HCT116 (cell line): ENCODE measurements around the gene TRAF3IP1. TPM values are rescaled to one million over a fixed set of nuclear protein-coding genes. Genes with fewer than 3 reads are reported as not detected.

Experiments used
- ATAC-seq: fragments of 200-7000 bp; cut with Tn5 transposase; 2 replicates; pipeline ENCODE4 v1.9.1; 2020; ENCODE audit warnings: mild to moderate bottlenecking, moderate library complexity
- BruUV-seq: library from RNA; stranded (reverse); fragments of 400-500 nt; replicated peaks from 2 replicates; lab custom pipeline; 2021; lab: Mats Ljungman, UMichigan
- CTCF ChIA-PET: fragments of 300-600 bp; sonication (Branson Sonifier 250); formaldehyde crosslinking; loops from one replicate; lab custom pipeline; 2021; ENCODE audit warnings: antibody characterized with exemption; lab: Charles Lee
- POLR2A ChIA-PET: fragments of 300-600, 350-600 bp; sonication (Branson Sonifier 250); formaldehyde crosslinking; loops from one replicate; lab custom pipeline; 2021; ENCODE audit warnings: antibody characterized with exemption; lab: Charles Lee
- RAD21 ChIA-PET, 2 experiments: fragments of 300-600 bp; sonication (Branson Sonifier 250); formaldehyde crosslinking; loops; one replicate each; lab custom pipeline; 2023; ENCODE audit warnings: low total read pairs in 2 of 2; ENCODE audit not compliant: uncharacterized antibody in 2 of 2, unreplicated experiment in 2 of 2, low non-redundant PET in 1 of 2; lab: Charles Lee
- DNase-seq: peaks from one replicate; pipeline ENCODE4 v3.0.0-alpha.2; 2010; ENCODE audit warnings: low read depth, low spot score
- H2AFZ ChIP-seq: fragments of 200-600 bp; shearing (Covaris generic), sonication (generic); 2 replicates; pipeline ENCODE4 v1.6.1; 2017; ENCODE audit warnings: low read depth, mixed run types, mixed read lengths, antibody characterized with exemption, low read length; ENCODE audit not compliant: poor library complexity, severe bottlenecking
- H3K27ac ChIP-seq: 2 replicates; pipeline ENCODE4 v1.5.1; 2012; ENCODE audit warnings: low read depth, low read length
- H3K27me3 ChIP-seq: fragments of 200-600 bp; sonication (generic); 2 replicates; pipeline ENCODE4 v1.6.1; 2016; ENCODE audit warnings: mixed run types, low read length, mixed read lengths; ENCODE audit not compliant: insufficient read depth
- H3K36me3 ChIP-seq, 2 experiments: fragments of 200-500 bp in 1 of 2; fragments of 200-600 bp in 1 of 2; sonication (Bioruptor generic) in 1 of 2; sonication (generic) in 1 of 2; 2 replicates each; pipeline versions ENCODE4 v1.5.1 to v1.6.1; 2014 to 2016; ENCODE audit warnings: low read length in 2 of 2, inconsistent platforms in 1 of 2, mixed read lengths in 1 of 2, mixed run types in 1 of 2; ENCODE audit not compliant: insufficient read depth in 2 of 2, control insufficient read depth in 1 of 2
- H3K4me1 ChIP-seq, 2 experiments: fragments of 200-600 bp in 1 of 2; sonication (generic) in 1 of 2; 2 replicates each; pipeline versions ENCODE4 v1.5.1 to v1.6.1; 2012 to 2017; ENCODE audit warnings: low read length in 2 of 2, inconsistent platforms in 1 of 2, mild to moderate bottlenecking in 1 of 2, mixed read lengths in 1 of 2, mixed run types in 1 of 2, moderate library complexity in 1 of 2; ENCODE audit not compliant: insufficient read depth in 2 of 2, control insufficient read depth in 1 of 2
- H3K4me2 ChIP-seq: fragments of 200-600 bp; sonication (generic); 2 replicates; pipeline ENCODE4 v1.6.1; 2017; ENCODE audit warnings: mixed run types, low read length, mixed read lengths
- H3K4me3 ChIP-seq, 2 experiments: fragments of 200-600 bp in 1 of 2; sonication (generic) in 1 of 2; replicated peaks in 1 of 2; 2 replicates each; pipeline ENCODE4 v1.5.1; 2011 to 2016; ENCODE audit warnings: low read length in 2 of 2, control low read depth in 1 of 2, low read depth in 1 of 2, mild to moderate bottlenecking in 1 of 2, mixed read lengths in 1 of 2, mixed run types in 1 of 2
- H3K79me2 ChIP-seq: fragments of 200-600 bp; sonication (generic); 2 replicates; pipeline ENCODE4 v1.6.1; 2017; ENCODE audit warnings: mild to moderate bottlenecking, mixed run types, low read length, moderate library complexity, mixed read lengths; ENCODE audit not compliant: insufficient read depth
- H3K9ac ChIP-seq: fragments of 200-600 bp; sonication (generic); 2 replicates; pipeline ENCODE4 v1.6.1; 2016; ENCODE audit warnings: low read length, mixed read lengths
- H3K9me2 ChIP-seq: fragments of 200-600 bp; sonication (generic), shearing (Covaris generic); 2 replicates; pipeline ENCODE4 v1.6.1; 2017; ENCODE audit warnings: mixed run types, mild to moderate bottlenecking, moderate library complexity; ENCODE audit not compliant: insufficient read depth
- H3K9me3 ChIP-seq, 2 experiments: fragments of 200-500 bp in 1 of 2; fragments of 200-600 bp in 1 of 2; sonication (Bioruptor generic) in 1 of 2; sonication (generic) in 1 of 2; 2 replicates each; pipeline ENCODE4 v1.6.1; 2014 to 2017; ENCODE audit warnings: low read length in 2 of 2, mixed read lengths in 2 of 2, inconsistent platforms in 1 of 2, low read depth in 1 of 2, mild to moderate bottlenecking in 1 of 2, mixed run types in 1 of 2, moderate library complexity in 1 of 2; ENCODE audit not compliant: control insufficient read depth in 1 of 2, insufficient read depth in 1 of 2
- H4K20me1 ChIP-seq: fragments of 200-600 bp; sonication (generic), shearing (Covaris generic); 2 replicates; pipeline ENCODE4 v1.6.1; 2017; ENCODE audit warnings: mixed run types, mild to moderate bottlenecking, moderate library complexity; ENCODE audit not compliant: insufficient read depth
- CEBPB ChIP-seq: IDR thresholded peaks from 2 replicates; pipeline ENCODE4 v1.6.1; 2012; ENCODE audit warnings: low read depth
- ELF1 ChIP-seq: IDR thresholded peaks from 2 replicates; pipeline ENCODE4 v1.6.1; 2012; ENCODE audit warnings: low read depth, borderline replicate concordance
- FOSL1 ChIP-seq: IDR thresholded peaks from 2 replicates; pipeline ENCODE4 v1.6.1; 2012; ENCODE audit warnings: low read depth
- JUND ChIP-seq: IDR thresholded peaks from 2 replicates; pipeline ENCODE4 v1.6.1; 2012
- MAX ChIP-seq: IDR thresholded peaks from 2 replicates; pipeline ENCODE4 v1.6.1; 2012
- SP1 ChIP-seq: IDR thresholded peaks from 2 replicates; pipeline ENCODE4 v1.6.1; 2012; ENCODE audit warnings: low read depth
- intact Hi-C: fragments of 100-400 bp; cut with micrococcal nuclease; formaldehyde crosslinking; loops from 2 replicates; pipeline ENCODE4 v1.10.0; 2022
- total RNA-seq: library from RNA; stranded (reverse); gene quantifications from one replicate; pipeline ENCODE4 v1.2.1, GENCODE V29; 2021; ENCODE audit not compliant: unreplicated experiment
- TF ChIP-seq, protein P1 (sequence below): IDR thresholded peaks from 2 replicates; pipeline ENCODE4 v1.6.1; 2012; ENCODE audit warnings: low read depth
- TF ChIP-seq, protein P2 (sequence below): IDR thresholded peaks from 2 replicates; pipeline ENCODE4 v1.6.1; 2011; ENCODE audit warnings: mild to moderate bottlenecking, low read length, moderate library complexity; ENCODE audit not compliant: insufficient replicate concordance; ENCODE audit errors: extremely low read depth

The TRAF3IP1 gene
- total RNA-seq, 1 experiment from 2014 or later, result 19.4 TPM

DNA sequence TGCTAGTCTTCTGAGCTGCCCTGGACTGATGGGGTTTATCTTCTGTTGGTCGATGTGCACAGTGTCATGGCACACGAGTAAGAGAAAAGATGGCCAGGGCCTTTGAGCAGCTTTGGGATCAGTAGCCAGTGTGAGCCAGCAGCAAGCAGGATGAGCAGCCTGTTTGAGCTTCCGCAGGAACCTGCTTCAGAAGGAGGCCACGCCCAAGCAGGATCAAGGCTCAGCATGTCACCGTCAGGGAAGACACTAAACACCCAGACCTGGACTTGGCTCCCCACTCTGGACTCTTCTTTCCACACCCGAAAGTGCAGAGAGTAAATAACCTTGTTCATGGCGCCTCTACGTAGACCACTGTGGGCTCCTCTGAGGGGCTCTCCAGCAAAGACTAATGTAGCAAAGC, 81.2 kb downstream of the TRAF3IP1 start:
- RAD21 ChIA-PET, result no interaction called here
- TF ChIP-seq FOSL1 (no peak), MAX (no peak), SP1 (no peak), ELF1 (no peak), JUND (no peak), CEBPB (no peak)
- TF ChIP-seq, protein P1, sequence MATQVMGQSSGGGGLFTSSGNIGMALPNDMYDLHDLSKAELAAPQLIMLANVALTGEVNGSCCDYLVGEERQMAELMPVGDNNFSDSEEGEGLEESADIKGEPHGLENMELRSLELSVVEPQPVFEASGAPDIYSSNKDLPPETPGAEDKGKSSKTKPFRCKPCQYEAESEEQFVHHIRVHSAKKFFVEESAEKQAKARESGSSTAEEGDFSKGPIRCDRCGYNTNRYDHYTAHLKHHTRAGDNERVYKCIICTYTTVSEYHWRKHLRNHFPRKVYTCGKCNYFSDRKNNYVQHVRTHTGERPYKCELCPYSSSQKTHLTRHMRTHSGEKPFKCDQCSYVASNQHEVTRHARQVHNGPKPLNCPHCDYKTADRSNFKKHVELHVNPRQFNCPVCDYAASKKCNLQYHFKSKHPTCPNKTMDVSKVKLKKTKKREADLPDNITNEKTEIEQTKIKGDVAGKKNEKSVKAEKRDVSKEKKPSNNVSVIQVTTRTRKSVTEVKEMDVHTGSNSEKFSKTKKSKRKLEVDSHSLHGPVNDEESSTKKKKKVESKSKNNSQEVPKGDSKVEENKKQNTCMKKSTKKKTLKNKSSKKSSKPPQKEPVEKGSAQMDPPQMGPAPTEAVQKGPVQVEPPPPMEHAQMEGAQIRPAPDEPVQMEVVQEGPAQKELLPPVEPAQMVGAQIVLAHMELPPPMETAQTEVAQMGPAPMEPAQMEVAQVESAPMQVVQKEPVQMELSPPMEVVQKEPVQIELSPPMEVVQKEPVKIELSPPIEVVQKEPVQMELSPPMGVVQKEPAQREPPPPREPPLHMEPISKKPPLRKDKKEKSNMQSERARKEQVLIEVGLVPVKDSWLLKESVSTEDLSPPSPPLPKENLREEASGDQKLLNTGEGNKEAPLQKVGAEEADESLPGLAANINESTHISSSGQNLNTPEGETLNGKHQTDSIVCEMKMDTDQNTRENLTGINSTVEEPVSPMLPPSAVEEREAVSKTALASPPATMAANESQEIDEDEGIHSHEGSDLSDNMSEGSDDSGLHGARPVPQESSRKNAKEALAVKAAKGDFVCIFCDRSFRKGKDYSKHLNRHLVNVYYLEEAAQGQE, result no peak
- TF ChIP-seq, protein P2, sequence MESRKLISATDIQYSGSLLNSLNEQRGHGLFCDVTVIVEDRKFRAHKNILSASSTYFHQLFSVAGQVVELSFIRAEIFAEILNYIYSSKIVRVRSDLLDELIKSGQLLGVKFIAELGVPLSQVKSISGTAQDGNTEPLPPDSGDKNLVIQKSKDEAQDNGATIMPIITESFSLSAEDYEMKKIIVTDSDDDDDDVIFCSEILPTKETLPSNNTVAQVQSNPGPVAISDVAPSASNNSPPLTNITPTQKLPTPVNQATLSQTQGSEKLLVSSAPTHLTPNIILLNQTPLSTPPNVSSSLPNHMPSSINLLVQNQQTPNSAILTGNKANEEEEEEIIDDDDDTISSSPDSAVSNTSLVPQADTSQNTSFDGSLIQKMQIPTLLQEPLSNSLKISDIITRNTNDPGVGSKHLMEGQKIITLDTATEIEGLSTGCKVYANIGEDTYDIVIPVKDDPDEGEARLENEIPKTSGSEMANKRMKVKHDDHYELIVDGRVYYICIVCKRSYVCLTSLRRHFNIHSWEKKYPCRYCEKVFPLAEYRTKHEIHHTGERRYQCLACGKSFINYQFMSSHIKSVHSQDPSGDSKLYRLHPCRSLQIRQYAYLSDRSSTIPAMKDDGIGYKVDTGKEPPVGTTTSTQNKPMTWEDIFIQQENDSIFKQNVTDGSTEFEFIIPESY, result no peak
- TF ChIP-seq, all 23 proteins: peak for 0
- H3K27me3 ChIP-seq, result no peaks in the 10 kb centered on the region
- no peak overlapping the region for H2AFZ ChIP-seq
- no peak overlapping the region for H3K4me2 ChIP-seq
- BruUV-seq, result no TSS peak
- intact Hi-C loops, result no loop called here
- H3K79me2 ChIP-seq, result no peaks in the 10 kb centered on the region
- no peaks in the 10 kb centered on the region for H4K20me1 ChIP-seq
- no peak overlapping the region for H3K9ac ChIP-seq
- no peaks in the 10 kb centered on the region for H3K36me3 ChIP-seq
- POLR2A ChIA-PET, result no interaction called here
- no peak overlapping the region for H3K4me3 ChIP-seq
- no peak overlapping the region for H3K27ac ChIP-seq
- H3K9me3 ChIP-seq, result no peaks in the 10 kb centered on the region
- H3K9me2 ChIP-seq, result no peaks in the 10 kb centered on the region
- ATAC-seq (no peak), DNase-seq (no peak)
- no peaks in the 10 kb centered on the region for H3K4me1 ChIP-seq
- CTCF ChIA-PET, result no interaction called here
